ENCODE data around the gene NOL4L.

Gene NOL4L

DNA sequence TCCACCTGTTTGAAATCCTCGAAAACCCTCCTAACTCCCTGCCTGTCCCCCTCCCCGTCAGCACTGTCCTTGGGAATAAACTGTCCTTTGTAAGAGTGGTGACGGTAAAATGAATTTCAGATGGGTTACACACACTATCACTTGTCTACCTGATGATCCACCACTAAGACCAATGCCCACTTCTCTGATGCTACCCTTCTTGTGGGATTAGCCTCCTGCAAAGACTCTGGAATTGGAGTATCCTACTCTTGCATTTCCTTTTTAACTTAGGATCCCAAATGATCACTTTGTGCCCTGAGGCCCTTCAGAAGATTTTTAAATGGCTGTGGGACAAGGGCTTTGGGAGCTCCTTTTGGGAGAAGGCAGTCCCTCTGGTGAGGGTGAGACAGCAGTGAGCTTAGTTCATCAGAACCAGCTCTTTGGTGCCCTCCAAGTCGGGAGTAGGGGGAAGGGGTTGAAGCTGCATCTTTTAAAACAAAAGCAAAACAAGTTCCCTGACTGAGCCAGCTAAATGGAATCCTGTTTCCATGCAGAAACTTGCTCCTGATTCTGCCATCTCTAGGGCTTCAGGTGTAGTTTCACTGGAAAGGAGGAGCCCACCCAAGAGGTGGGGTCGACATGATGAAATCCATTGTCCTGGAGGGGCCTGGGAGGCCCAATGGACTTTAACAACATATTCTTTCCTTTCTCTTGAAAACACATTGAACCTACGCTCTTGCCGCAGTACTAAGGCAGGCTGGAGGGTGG is 140.5 kb downstream of the NOL4L start:
- no peak for DNase-seq (ENCODE audit: low spot score)

DNA sequence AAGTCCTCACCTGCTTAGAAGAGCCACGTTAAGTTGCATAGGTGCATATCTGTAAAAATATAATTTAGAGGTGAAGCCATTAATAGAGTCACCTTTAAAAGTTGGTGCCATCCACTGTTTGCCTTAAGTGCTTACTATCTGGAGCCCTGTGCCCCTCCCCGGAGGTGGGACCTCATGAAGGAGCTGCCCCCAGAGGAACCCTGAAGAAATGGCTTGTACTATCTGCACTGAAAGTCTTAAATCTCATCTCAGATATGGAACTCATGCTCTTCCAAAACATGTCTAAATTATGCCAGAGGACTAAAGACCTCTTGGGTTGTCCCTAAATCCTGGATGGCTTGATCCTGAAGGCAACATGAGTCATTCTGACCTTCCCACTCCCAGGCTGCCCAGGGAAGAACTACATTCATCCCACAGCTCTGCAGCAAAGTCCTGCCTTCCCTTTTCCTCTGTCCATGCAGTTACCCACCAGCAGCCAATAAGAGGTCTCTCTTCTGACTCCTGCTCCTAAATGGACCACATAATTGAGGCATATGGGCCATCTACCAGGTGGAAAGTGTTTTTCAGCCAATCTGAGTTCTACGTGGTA is 141.7 kb downstream of the NOL4L start:
- DNase-seq (ENCODE audit: low spot score): no peak

DNA sequence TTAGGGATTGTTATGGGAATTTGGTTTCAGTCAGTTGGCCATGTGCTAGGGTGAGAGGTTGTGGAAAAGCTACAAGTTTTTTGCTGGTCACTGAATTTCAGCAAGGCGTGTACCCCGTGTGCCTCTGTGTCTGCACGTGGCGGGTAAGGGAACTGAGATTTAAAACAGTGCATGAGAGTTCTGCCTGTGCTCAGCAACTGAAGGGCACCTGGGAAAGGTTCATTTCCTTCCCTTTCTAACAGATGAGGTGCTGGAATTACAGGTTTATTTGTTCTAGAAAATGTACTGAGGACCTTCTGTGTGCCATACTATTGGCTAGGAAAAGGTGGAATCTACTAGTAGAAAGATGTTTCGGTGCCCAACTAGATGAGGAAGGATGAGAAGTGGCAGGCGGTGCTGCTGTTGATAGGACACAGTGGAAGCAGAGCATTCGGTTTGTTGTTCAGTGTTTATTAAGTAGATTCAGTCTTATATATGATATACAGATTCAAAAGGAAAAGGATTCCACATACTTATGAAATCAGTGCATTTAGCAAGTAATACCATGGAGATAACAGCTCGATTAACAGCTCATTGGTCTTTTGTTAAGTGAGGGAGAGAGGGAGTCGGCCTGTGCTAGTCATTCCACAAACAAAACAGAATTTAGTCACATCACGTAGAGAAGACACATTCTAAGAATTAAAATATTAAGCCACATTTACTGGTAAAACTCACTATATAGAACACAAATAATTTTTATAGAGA is 142.3 kb downstream of the NOL4L start:
- DNase-seq (ENCODE audit: low spot score): no peak

DNA sequence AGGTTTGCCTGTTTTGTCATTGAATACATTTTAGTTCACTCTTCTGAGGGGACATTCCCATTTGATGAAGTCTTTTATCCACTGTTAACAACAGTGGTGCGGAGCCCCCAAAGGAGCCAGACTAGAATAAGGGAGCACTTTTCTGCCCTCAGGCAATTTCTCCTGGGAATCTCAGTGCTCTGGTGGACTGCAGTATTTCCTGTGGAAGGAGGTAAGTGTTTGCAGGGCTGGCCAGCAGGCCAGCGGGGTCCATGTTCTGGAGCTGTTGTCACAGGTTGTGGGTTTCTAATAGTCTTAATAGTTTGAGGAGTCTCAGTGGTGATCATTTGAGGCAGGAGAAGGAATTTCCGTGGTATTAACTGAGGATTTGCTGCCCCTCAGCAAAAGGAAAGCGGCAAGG is 143.5 kb downstream of the NOL4L start:
- no peak for DNase-seq (ENCODE audit: low spot score)

DNA sequence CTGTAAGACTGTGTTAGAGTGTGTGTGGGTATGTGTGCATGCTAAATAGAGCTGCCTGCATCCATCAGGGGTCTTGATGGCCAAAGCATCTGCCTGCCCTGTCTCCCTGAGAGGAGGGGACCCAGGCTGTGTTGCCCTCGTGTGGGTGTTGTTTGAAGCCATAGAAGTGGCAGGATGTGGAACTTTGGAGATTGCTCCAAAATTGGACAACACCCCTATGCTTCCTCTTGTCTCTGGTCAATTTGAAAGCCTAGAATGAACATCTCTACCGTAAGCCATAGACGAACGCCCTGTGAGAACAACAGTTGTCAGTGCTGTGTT is 144.4 kb downstream of the NOL4L start:
- no peak for DNase-seq (ENCODE audit: low spot score)

DNA sequence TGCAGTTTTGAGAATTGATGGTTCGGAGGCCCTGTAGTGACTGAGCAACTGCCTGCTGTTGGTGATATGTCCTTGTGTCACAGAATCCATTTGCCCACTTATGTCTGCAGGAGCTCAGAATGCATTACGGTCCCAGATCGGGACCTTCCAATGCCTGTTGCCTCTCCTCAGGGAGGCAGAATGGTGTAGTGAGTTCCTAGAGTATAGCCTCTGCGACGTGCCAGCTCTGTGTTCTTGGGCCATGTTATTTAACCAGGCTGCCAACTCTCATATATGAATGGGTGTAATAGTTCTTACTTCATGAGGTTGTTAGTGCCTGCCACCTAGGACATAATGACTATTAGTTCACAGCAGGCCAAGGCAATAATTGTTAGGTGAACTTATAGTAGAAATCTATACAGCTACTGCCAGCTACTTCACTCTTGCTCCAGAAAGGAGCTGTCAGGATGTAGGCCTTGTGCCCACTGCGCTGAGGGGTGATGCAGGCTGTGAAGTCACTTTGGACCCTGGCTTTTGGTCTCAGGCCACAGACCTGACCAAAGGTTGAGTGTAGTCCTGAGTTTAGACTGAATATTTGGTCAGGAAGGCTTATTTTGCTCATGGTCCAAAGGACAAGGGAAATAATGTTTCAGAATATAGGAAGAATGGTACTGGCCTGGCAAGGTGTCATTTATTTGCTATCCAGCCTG is 144.9 kb downstream of the NOL4L start:
- DNase-seq (ENCODE audit: low spot score): no peak

DNA sequence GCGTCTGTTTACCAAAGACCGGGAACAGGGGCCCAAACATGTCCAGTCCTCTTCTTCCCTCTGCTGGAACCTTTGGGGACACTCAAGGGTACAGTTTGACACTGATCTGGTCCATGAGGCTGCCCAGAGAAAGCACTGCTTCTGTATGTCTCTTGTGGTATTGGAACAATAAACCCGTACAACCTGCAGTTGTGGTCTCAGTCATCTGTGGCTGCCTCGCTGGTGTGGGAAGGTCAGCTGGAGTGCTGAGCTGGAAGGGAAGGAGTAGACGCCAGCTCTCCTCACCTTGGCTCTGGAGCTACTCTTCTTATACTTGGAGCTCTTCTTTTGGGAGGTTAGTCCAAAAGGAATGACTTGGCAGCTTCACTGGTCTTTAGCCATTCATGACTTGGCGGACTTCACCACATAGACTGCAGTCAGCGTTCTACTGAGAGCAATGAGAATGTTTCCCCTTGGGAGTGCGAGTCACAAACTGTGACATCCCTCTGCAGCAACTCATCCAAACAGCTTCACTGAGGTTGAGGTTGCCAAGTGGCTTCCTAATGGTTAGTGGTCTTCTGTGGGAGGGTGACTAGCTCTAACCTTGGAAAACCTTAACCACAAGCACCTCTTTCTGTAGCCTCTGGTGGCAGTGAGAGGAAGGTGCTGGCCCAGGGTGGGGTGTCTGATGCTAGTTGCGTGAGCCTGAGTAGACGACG is 145.9 kb downstream of the NOL4L start:
- DNase-seq (ENCODE audit: low spot score): no peak

DNA sequence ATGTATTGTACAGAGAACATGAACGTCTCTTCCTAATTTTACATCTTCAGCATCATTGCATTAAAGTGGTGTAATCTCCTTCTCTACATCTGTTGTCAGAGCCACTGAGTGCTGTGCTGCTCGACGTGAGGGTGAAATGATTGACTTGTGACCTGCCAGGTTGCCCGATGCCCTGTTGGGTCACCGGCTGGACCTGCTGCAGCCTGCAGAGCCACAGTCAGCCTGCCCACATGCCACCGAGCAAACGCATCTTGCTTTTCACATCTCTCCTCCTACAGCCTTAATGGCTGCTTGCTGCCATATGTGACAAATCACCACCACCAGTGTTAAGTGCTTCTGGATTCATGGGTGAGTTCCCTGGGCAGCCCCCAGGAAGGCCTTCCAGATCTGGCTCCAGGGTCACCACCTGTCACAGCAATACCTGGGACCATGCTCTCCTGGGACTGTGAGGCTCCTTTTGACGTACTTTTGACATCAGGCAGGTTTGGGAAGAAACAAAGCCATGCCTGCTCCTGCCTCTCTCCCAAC is 146.7 kb downstream of the NOL4L start:
- DNase-seq (ENCODE audit: low spot score): no peak

DNA sequence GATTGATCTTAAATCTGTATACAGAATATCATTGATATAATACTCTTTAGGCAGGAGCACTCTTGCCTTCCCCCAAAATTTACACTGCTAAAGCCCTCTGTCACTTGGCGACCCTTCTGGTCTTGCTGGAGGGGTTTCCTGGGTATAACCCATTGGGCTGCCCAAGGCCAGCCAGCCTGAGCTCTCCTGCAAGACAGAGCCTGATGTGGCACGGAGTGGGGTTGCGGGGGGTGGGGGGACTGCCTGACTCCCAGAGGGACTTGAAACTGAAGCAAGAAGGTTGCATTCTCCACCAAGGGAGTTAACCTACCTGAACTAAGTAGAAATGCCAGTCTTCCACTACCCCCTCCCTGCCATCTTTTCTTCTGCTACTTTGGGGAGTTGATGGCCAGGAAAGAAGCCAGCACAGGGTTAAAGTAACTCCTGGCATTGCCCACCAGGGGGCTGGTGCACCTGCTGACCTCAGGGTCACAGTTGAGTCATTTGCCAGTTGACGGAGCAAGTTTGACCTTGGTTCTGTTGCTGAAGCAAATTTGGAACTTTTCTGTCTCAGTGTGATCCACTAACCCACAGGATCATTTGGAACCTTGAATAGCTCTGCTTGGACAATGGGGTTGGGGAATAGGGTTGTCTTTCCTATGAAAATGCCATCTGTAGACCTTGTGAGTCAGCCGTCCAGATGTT is 147.6 kb downstream of the NOL4L start:
- no peak for DNase-seq (ENCODE audit: low spot score)

DNA sequence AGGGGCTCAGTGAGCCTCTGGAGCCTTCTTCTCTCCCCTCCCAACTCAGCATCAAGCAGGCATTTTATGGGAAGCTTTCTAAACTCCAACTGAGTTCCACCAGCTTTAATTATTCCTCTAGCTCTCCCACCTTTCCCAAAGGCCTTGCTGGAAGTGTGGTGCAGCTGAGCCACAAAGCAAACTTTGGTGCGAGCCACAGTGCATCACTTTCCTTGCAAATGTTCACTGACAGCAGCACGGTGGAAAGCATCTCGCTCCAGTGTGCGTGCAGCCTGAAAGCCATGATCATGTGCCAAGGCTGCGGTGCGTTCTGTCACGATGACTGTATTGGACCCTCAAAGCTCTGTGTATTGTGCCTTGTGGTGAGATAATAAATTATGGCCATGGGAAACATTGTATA is 148.2 kb downstream of the NOL4L start:
- DNase-seq (ENCODE audit: low spot score): no peak

DNA sequence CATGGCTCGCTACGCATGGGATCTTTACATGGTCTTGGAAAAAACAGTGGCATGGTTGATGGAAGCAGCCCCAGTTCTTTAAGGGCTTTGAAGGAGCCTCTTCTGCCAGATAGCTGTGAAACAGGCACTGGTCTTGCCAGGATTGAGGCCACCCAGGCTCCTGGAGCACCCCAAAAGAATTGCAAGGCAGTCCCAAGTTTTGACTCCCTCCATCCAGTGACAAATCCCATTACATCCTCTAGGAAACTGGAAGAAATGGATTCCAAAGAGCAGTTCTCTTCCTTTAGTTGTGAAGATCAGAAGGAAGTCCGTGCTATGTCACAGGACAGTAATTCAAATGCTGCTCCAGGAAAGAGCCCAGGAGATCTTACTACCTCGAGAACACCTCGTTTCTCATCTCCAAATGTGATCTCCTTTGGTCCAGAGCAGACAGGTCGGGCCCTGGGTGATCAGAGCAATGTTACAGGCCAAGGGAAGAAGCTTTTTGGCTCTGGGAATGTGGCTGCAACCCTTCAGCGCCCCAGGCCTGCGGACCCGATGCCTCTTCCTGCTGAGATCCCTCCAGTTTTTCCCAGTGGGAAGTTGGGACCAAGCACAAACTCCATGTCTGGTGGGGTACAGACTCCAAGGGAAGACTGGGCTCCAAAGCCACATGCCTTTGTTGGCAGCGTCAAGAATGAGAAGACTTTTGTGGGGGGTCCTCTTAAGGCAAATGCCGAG is 148.8 kb downstream of the NOL4L start:
- no peak for DNase-seq (ENCODE audit: low spot score)

DNA sequence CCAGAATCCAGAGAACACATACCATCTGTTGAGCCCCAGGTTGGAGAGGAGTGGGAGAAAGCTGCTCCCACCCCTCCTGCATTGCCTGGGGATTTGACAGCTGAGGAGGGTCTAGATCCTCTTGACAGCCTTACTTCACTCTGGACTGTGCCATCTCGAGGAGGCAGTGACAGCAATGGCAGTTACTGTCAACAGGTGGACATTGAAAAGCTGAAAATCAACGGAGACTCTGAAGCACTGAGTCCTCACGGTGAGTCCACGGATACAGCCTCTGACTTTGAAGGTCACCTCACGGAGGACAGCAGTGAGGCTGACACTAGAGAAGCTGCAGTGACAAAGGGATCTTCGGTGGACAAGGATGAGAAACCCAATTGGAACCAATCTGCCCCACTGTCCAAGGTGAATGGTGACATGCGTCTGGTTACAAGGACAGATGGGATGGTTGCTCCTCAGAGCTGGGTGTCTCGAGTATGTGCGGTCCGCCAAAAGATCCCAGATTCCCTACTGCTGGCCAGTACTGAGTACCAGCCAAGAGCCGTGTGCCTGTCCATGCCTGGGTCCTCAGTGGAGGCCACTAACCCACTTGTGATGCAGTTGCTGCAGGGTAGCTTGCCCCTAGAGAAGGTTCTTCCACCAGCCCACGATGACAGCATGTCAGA is 149.6 kb downstream of the NOL4L start:
- no peak for DNase-seq (ENCODE audit: low spot score)

DNA sequence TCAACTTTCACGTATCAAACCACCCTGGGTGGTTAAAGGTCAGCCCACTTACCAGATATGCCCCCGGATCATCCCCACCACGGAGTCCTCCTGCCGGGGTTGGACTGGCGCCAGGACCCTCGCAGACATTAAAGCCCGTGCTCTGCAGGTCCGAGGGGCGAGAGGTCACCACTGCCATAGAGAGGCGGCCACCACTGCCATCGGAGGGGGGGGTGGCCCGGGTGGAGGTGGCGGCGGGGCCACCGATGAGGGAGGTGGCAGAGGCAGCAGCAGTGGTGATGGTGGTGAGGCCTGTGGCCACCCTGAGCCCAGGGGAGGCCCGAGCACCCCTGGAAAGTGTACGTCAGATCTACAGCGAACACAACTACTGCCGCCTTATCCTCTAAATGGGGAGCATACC is 150.7 kb downstream of the NOL4L start:
- DNase-seq (ENCODE audit: low spot score): no peak

DNA sequence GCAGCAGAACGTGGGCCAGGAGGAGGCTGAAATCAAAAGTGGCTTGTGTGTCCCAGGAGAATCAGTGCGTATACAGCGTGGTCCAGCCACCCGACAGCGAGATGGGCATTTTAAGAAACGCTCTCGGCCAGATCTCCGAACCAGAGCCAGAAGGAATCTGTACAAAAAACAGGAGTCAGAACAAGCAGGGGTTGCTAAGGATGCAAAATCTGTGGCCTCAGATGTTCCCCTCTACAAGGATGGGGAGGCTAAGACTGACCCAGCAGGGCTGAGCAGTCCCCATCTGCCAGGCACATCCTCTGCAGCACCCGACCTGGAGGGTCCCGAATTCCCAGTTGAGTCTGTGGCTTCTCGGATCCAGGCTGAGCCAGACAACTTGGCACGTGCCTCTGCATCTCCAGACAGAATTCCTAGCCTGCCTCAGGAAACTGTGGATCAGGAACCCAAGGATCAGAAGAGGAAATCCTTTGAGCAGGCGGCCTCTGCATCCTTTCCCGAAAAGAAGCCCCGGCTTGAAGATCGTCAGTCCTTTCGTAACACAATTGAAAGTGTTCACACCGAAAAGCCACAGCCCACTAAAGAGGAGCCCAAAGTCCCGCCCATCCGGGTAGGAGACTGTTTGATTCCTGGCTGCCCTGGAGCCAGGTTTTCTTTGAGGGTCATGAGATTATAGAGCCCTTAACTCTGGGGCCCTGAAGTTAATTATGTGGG is 151.7 kb downstream of the NOL4L start:
- no peak for DNase-seq (ENCODE audit: low spot score)

DNA sequence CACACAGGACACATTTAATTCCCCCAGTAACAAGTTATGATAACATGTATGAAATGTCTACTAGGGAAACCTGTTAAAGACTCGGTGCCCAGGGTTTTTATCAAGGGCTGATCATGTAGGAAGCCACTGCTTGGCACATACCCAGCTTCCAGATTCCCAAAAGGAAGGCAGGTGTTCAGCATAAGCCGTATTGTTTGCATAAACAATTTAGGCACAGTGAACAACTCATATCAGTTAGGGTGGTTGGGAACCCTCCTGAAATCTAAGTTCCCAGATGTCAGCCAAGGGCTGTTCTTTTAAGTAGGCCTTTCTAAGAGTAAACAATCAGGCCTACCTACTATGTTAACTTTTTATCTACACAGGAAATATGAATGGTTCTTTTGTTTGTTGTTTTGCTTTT is 152.9 kb downstream of the NOL4L start:
- DNase-seq (ENCODE audit: low spot score): no peak

DNA sequence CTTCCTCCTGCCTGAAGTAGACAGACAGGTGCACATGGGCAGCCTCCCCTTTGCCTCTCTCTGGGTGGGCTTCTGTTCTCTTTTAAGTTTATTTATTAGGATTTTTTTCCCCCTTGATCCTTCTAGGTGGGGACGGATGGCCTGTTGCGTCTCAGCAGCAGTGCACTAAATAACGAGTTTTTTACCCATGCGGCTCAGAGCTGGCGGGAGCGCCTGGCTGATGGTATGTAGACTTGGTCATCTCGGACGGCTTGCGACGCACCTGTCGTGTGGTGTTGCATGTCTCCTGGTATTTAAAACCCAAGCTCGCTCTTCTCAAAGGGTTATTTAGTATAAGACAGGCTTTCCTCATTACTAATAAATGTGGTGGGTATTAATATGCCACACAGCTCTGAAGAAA is 153.7 kb downstream of the NOL4L start:
- no peak for DNase-seq (ENCODE audit: low spot score)

DNA sequence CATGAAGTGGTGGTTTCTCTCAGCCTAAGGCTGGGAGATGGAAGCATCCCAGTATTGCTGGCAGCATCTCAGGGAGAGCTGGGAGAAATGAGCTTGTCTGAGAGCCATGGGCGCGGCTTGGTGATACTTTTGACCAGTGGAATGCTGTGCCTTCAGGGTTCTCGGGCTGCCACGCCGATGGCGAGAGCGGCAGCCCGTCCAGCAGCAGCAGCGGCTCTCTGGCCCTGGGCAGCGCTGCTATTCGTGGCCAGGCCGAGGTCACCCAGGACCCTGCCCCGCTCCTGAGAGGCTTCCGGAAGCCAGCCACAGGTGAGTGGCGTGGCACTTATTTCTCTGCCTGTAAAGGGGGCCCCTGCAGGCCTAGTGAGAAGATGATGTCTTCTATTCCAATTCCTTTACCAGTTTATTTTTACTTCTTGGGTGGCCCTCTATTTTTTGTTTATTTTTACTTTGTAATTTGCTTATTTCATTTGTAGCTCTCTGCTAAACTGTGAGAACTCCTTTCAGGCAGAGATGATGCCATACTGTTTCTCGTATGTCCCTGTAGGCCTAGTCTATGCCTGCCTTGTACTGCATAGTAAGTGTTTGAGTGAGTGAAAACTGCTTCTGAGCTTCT is 155.3 kb downstream of the NOL4L start:
- DNase-seq (ENCODE audit: low spot score): no peak

DNA sequence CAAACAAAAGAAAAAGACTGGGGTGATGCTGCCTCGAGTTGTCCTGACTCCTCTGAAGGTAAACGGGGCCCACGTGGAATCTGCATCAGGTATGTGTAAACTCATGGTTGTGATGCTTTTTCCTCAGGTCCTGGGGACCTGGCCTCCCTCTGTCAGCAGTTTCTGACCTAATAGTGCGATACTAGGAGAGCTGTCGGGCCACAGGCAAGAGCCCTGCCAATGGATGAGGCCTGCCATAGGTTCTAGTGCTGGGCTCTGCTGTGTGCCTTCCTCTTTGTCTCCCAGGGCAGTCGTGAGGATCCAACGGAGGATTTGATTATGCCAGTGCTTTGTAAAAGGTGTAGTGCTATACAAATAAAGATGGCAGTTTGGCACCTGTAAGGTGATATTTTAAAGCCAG is 155.8 kb downstream of the NOL4L start:
- DNase-seq (ENCODE audit: low spot score): no peak

DNA sequence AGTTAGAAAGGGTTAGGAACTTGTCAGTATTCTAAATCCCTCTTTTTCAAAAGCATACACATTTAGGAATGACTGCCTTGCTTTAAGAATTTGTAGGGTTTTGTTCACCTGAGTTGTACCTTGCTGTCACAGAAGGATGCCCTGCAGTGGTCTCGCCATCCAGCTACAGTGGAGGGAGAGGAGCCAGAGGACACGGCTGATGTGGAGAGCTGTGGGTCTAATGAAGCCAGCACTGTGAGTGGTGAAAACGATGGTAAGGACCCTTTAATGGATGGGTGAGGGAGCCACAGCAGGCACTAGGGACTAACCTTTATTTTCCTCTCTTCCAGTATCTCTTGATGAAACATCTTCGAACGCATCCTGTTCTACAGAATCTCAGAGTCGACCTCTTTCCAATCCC is 157.1 kb downstream of the NOL4L start:
- no peak for DNase-seq (ENCODE audit: low spot score)
